Activated T-cell treated with anti-CD3 and anti-CD28 coated beads, Interleukin-2, amount 50 U/mL, for 24 hours (primary cell): ENCODE results near the gene RTP2.

Experiments
- DNase-seq: peaks from one replicate; pipeline ENCODE4 v3.0.0-alpha.2; 2020
- H3K27ac Mint-ChIP-seq: 2 replicates; pipeline ENCODE4 v1.8.0; 2020; ENCODE audit warnings: mild to moderate bottlenecking, mixed read lengths
- H3K27me3 Mint-ChIP-seq: 2 replicates; pipeline ENCODE4 v1.8.0; 2020; ENCODE audit warnings: mixed read lengths
- H3K36me3 Mint-ChIP-seq: 2 replicates; pipeline ENCODE4 v1.8.0; 2020; ENCODE audit warnings: low read depth, mixed read lengths
- H3K4me1 Mint-ChIP-seq: 2 replicates; pipeline ENCODE4 v1.8.0; 2020; ENCODE audit warnings: low read depth, mixed read lengths
- H3K4me3 Mint-ChIP-seq: 2 replicates; pipeline ENCODE4 v1.8.0; 2020; ENCODE audit warnings: mild to moderate bottlenecking, moderate library complexity, mixed read lengths
- H3K9me3 Mint-ChIP-seq: 2 replicates; pipeline ENCODE4 v1.8.0; 2020; ENCODE audit warnings: mixed read lengths

RTP2 gene

GRCh38 chr3:187679638-187680396 is 22.5 kb downstream of the RTP2 start:
- DNase-seq: peak; percentile 77
- H3K4me3 Mint-ChIP-seq: no peak overlapping the region
- H3K36me3 Mint-ChIP-seq: no peaks in the 10 kb centered on the region
- peaks cover 85% of the 10 kb centered on the region for H3K27me3 Mint-ChIP-seq
- peaks cover 10% of the 10 kb centered on the region for H3K4me1 Mint-ChIP-seq
- no peak overlapping the region for H3K27ac Mint-ChIP-seq
- H3K9me3 Mint-ChIP-seq: peaks cover 5% of the 10 kb centered on the region

GRCh38 chr3:187678726-187679268 is 23.6 kb downstream of the RTP2 start:
- DNase-seq: no peak
- Mint-ChIP-seq H3K4me1 (peaks cover 1% of the 10 kb centered on the region), H3K4me3 (no peak overlapping the region), H3K27ac (no peak overlapping the region), H3K27me3 (peaks cover 88% of the 10 kb centered on the region), H3K9me3 (no peaks in the 10 kb centered on the region), H3K36me3 (no peaks in the 10 kb centered on the region)

GRCh38 chr3:187677604-187678003 is 24.8 kb downstream of the RTP2 start:
- no peak overlapping the region for H3K4me3 Mint-ChIP-seq
- no peak for DNase-seq
- peaks cover 1% of the 10 kb centered on the region for H3K4me1 Mint-ChIP-seq
- peaks cover 89% of the 10 kb centered on the region for H3K27me3 Mint-ChIP-seq
- no peaks in the 10 kb centered on the region for H3K9me3 Mint-ChIP-seq
- H3K36me3 Mint-ChIP-seq: no peaks in the 10 kb centered on the region
- no peak overlapping the region for H3K27ac Mint-ChIP-seq

GRCh38 chr3:187673012-187673411 is 29.3 kb downstream of the RTP2 start:
- H3K4me3 Mint-ChIP-seq: no peak overlapping the region
- no peaks in the 10 kb centered on the region for H3K9me3 Mint-ChIP-seq
- no peaks in the 10 kb centered on the region for H3K36me3 Mint-ChIP-seq
- DNase-seq: no peak
- no peak overlapping the region for H3K27ac Mint-ChIP-seq
- peaks cover 93% of the 10 kb centered on the region for H3K27me3 Mint-ChIP-seq
- no peaks in the 10 kb centered on the region for H3K4me1 Mint-ChIP-seq

GRCh38 chr3:187669675-187670504 is 32.5 kb downstream of the RTP2 start, which contains the start of gene SST:
Gene SST (minus strand): TSS chr3:187670394. CDS start chr3:187670291, 103 bp downstream.
- Mint-ChIP-seq H3K4me1 (peaks cover 13% of the 10 kb centered on the region), H3K4me3 (no peak within 1 kb of the TSS), H3K9me3 (no peaks in the 10 kb centered on the region), H3K27me3 (peaks cover 82% of the 10 kb centered on the region), H3K36me3 (no peaks in the 10 kb centered on the region), H3K27ac (no peak within 1 kb of the TSS)
- DNase-seq: no peak

GRCh38 chr3:187667526-187667925 is 34.8 kb downstream of the RTP2 start:
- Mint-ChIP-seq H3K4me3 (no peak overlapping the region), H3K27me3 (peaks cover 76% of the 10 kb centered on the region), H3K9me3 (no peaks in the 10 kb centered on the region), H3K36me3 (no peaks in the 10 kb centered on the region), H3K4me1 (peaks cover 20% of the 10 kb centered on the region), H3K27ac (no peak overlapping the region)
- no peak for DNase-seq

GRCh38 chr3:187665764-187666402 is 36.5 kb downstream of the RTP2 start:
- H3K4me3 Mint-ChIP-seq: no peak overlapping the region
- H3K36me3 Mint-ChIP-seq: no peaks in the 10 kb centered on the region
- peaks cover 69% of the 10 kb centered on the region for H3K27me3 Mint-ChIP-seq
- H3K27ac Mint-ChIP-seq: no peak overlapping the region
- no peaks in the 10 kb centered on the region for H3K9me3 Mint-ChIP-seq
- H3K4me1 Mint-ChIP-seq: peaks cover 20% of the 10 kb centered on the region
- DNase-seq: no peak

- Mint-ChIP-seq H3K4me3 (no peak overlapping the region), H3K27me3 (peaks cover 65% of the 10 kb centered on the region), H3K4me1 (peaks cover 20% of the 10 kb centered on the region), H3K36me3 (no peaks in the 10 kb centered on the region), H3K9me3 (no peaks in the 10 kb centered on the region), H3K27ac (peak overlapping the region; percentile 53)
- no peak for DNase-seq
These were observed 37.3 kb downstream of the RTP2 start for GRCh38 chr3:187665010-187665409.

GRCh38 chr3:187662848-187663409 is 39.4 kb downstream of the RTP2 start:
- Mint-ChIP-seq H3K27ac (no peak overlapping the region), H3K36me3 (no peaks in the 10 kb centered on the region), H3K27me3 (peaks cover 50% of the 10 kb centered on the region), H3K9me3 (no peaks in the 10 kb centered on the region), H3K4me1 (peaks cover 20% of the 10 kb centered on the region), H3K4me3 (no peak overlapping the region)
- DNase-seq: no peak

GRCh38 chr3:187661267-187661666 is 41.1 kb downstream of the RTP2 start:
- Mint-ChIP-seq H3K4me1 (peaks cover 19% of the 10 kb centered on the region), H3K9me3 (no peaks in the 10 kb centered on the region), H3K4me3 (no peak overlapping the region), H3K27me3 (peaks cover 44% of the 10 kb centered on the region), H3K27ac (no peak overlapping the region), H3K36me3 (no peaks in the 10 kb centered on the region)
- no peak for DNase-seq

- peaks cover 75% of the 10 kb centered on the region for H3K27me3 Mint-ChIP-seq
- H3K4me3 Mint-ChIP-seq: no peak overlapping the region
- no peak overlapping the region for H3K27ac Mint-ChIP-seq
- peaks cover 5% of the 10 kb centered on the region for H3K4me1 Mint-ChIP-seq
- H3K9me3 Mint-ChIP-seq: no peaks in the 10 kb centered on the region
- no peaks in the 10 kb centered on the region for H3K36me3 Mint-ChIP-seq
- no peak for DNase-seq
These were observed 51.1 kb downstream of the RTP2 start for GRCh38 chr3:187651282-187651681.
